K562 (cell line): ENCODE results near the gene PLPP7. TPM values are rescaled to one million over a fixed set of nuclear protein-coding genes. Genes with fewer than 3 reads are reported as not detected.

Source experiments
- HMG20A ChIP-seq: fragments of 450-650 bp; formaldehyde crosslinking; conservative IDR thresholded peaks from 2 replicates; pipeline ENCODE4 v1.4.0; 2020; ENCODE audit warnings: mild to moderate bottlenecking, mixed read lengths
- POLR2AphosphoS2 ChIP-seq: IDR thresholded peaks from 2 replicates; pipeline ENCODE4 v1.6.1; 2012; ENCODE audit warnings: low read length, improper control_type of control experiment
- polyA plus RNA-seq, 8 experiments: library from polyadenylated mRNA; depleted of rRNA in 4 of 8; stranded (reverse) in 5 of 8; unstranded in 3 of 8; fragments of >200 nt; fragmentation: Nextera tagmentation in 2 of 8; fragmentation: Illumina TruSeq in 1 of 8; extraction: Ambion mirVana in 2 of 8; extraction: Trizol in 1 of 8; gene quantifications; 2 replicates each; pipeline versions ENCODE4 v1.2.1 to v1.2.3, GENCODE V29; 2011 to 2014; ENCODE audit warnings: inconsistent platforms in 1 of 8, missing spikeins in 1 of 8
- total RNA-seq, 7 experiments: library from RNA; depleted of rRNA in 6 of 7; stranded (reverse); fragments of >200 nt in 6 of 7; fragmentation: Illumina TruSeq in 2 of 7; extraction: Trizol in 2 of 7; gene quantifications; 2 replicates each; pipeline versions ENCODE4 v1.2.1 to v1.2.3, GENCODE V29; 2011 to 2021; ENCODE audit warnings: low replicate concordance in 1 of 7
- TF ChIP-seq, protein P1 (sequence below): fragments of 200-600 bp; sonication (generic); IDR thresholded peaks from one replicate; pipeline ENCODE4 v1.6.1; 2012; ENCODE audit warnings: mild to moderate bottlenecking, low read depth, low read length, inconsistent platforms
- TF ChIP-seq, protein P2 (sequence below), 3 experiments: IDR thresholded peaks in 2 of 3; conservative IDR thresholded peaks in 1 of 3; 2 replicates each; pipeline ENCODE4 v1.5.1; 2011 to 2012; ENCODE audit warnings: low read length in 3 of 3, mild to moderate bottlenecking in 3 of 3, control low read depth in 2 of 3, improper control_type of control experiment in 1 of 3, inconsistent platforms in 1 of 3, low read depth in 1 of 3, mixed read lengths in 1 of 3, moderate library complexity in 1 of 3; ENCODE audit not compliant: insufficient read depth in 2 of 3
- TF ChIP-seq, protein P3 (sequence below): sonication (generic); formaldehyde crosslinking; IDR thresholded peaks from 2 replicates; pipeline ENCODE4 v1.8.0; 2022; ENCODE audit warnings: mild to moderate bottlenecking, missing genetic modification reagents

Gene PLPP7
- total and polyA plus RNA-seq, 9 of the 15 experiments (the other 6 are each of a cell fraction or from before 2014, with no cell fraction given), result 0.09 to 0.93 (median 0.18) TPM; not detected in 4

DNA sequence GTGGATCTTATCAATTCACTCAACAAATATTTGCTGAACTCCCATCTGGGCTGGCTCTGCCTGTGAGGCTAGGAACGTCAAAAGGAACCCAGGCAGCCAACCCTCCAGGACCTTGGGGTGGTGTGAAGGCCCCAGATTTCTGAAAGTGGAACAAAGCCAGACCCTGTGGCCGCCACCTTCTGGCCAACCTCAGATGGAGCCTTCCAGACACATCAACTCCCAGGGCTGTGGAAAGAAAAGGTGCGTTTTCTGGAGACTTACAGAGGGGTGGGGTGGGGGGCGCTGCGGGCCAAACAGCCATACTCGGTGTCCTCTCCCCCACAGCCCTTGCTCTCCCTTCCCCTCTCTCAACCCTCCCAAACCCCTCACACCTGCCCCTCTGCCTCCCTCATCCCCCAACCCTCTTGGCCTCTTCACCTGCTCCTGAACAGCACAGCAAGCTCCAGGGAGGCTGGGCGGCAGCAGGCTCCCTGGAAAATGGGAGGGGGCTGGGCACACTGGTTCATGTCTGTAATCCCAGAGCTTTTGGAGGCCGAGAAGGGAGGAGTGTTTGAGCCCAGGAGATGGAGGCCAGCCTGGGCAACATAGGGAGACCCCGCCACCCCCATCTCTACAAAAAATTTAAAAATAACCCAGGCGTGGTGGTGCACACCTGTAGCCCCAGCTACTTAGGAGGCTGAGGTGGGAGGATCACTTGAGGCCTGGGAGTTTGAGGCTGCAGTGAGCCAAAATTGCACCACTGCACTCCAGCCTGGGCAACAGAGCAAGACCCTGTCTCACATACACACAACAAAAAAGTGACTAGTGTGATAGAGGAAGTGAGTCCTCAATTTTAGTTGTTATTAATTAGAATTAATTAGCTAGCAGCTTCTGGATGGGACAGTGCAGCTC is 59.4 kb downstream of the PLPP7 start (continued):
- TF ChIP-seq, protein P1, sequence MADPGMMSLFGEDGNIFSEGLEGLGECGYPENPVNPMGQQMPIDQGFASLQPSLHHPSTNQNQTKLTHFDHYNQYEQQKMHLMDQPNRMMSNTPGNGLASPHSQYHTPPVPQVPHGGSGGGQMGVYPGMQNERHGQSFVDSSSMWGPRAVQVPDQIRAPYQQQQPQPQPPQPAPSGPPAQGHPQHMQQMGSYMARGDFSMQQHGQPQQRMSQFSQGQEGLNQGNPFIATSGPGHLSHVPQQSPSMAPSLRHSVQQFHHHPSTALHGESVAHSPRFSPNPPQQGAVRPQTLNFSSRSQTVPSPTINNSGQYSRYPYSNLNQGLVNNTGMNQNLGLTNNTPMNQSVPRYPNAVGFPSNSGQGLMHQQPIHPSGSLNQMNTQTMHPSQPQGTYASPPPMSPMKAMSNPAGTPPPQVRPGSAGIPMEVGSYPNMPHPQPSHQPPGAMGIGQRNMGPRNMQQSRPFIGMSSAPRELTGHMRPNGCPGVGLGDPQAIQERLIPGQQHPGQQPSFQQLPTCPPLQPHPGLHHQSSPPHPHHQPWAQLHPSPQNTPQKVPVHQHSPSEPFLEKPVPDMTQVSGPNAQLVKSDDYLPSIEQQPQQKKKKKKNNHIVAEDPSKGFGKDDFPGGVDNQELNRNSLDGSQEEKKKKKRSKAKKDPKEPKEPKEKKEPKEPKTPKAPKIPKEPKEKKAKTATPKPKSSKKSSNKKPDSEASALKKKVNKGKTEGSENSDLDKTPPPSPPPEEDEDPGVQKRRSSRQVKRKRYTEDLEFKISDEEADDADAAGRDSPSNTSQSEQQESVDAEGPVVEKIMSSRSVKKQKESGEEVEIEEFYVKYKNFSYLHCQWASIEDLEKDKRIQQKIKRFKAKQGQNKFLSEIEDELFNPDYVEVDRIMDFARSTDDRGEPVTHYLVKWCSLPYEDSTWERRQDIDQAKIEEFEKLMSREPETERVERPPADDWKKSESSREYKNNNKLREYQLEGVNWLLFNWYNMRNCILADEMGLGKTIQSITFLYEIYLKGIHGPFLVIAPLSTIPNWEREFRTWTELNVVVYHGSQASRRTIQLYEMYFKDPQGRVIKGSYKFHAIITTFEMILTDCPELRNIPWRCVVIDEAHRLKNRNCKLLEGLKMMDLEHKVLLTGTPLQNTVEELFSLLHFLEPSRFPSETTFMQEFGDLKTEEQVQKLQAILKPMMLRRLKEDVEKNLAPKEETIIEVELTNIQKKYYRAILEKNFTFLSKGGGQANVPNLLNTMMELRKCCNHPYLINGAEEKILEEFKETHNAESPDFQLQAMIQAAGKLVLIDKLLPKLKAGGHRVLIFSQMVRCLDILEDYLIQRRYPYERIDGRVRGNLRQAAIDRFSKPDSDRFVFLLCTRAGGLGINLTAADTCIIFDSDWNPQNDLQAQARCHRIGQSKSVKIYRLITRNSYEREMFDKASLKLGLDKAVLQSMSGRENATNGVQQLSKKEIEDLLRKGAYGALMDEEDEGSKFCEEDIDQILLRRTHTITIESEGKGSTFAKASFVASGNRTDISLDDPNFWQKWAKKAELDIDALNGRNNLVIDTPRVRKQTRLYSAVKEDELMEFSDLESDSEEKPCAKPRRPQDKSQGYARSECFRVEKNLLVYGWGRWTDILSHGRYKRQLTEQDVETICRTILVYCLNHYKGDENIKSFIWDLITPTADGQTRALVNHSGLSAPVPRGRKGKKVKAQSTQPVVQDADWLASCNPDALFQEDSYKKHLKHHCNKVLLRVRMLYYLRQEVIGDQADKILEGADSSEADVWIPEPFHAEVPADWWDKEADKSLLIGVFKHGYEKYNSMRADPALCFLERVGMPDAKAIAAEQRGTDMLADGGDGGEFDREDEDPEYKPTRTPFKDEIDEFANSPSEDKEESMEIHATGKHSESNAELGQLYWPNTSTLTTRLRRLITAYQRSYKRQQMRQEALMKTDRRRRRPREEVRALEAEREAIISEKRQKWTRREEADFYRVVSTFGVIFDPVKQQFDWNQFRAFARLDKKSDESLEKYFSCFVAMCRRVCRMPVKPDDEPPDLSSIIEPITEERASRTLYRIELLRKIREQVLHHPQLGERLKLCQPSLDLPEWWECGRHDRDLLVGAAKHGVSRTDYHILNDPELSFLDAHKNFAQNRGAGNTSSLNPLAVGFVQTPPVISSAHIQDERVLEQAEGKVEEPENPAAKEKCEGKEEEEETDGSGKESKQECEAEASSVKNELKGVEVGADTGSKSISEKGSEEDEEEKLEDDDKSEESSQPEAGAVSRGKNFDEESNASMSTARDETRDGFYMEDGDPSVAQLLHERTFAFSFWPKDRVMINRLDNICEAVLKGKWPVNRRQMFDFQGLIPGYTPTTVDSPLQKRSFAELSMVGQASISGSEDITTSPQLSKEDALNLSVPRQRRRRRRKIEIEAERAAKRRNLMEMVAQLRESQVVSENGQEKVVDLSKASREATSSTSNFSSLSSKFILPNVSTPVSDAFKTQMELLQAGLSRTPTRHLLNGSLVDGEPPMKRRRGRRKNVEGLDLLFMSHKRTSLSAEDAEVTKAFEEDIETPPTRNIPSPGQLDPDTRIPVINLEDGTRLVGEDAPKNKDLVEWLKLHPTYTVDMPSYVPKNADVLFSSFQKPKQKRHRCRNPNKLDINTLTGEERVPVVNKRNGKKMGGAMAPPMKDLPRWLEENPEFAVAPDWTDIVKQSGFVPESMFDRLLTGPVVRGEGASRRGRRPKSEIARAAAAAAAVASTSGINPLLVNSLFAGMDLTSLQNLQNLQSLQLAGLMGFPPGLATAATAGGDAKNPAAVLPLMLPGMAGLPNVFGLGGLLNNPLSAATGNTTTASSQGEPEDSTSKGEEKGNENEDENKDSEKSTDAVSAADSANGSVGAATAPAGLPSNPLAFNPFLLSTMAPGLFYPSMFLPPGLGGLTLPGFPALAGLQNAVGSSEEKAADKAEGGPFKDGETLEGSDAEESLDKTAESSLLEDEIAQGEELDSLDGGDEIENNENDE, result no peak
- TF ChIP-seq POLR2AphosphoS2, result no peak
- no peak for TF ChIP-seq HMG20A
- TF ChIP-seq, protein P2, sequence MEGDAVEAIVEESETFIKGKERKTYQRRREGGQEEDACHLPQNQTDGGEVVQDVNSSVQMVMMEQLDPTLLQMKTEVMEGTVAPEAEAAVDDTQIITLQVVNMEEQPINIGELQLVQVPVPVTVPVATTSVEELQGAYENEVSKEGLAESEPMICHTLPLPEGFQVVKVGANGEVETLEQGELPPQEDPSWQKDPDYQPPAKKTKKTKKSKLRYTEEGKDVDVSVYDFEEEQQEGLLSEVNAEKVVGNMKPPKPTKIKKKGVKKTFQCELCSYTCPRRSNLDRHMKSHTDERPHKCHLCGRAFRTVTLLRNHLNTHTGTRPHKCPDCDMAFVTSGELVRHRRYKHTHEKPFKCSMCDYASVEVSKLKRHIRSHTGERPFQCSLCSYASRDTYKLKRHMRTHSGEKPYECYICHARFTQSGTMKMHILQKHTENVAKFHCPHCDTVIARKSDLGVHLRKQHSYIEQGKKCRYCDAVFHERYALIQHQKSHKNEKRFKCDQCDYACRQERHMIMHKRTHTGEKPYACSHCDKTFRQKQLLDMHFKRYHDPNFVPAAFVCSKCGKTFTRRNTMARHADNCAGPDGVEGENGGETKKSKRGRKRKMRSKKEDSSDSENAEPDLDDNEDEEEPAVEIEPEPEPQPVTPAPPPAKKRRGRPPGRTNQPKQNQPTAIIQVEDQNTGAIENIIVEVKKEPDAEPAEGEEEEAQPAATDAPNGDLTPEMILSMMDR (IDR thresholded peaks at IDR 0.05 in 2 of 3, conservative IDR thresholded peaks at IDR 0.05 in 1 of 3; ENCODE audit: insufficient read depth in 2 of 3, low read depth in 1 of 3, low read length in 3 of 3), result peak in 2 of 3 experiments; percentile 21 to 38; a peak in 3 of 6 replicates
- TF ChIP-seq, protein P3, sequence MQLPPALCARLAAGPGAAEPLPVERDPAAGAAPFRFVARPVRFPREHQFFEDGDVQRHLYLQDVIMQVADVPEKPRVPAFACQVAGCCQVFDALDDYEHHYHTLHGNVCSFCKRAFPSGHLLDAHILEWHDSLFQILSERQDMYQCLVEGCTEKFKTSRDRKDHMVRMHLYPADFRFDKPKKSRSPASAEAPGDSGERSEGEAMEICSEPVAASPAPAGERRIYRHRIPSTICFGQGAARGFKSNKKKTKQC, result no peak
